Measurements from ENCODE around the gene PSMD12.
A peak's percentile ranks its signal among the peaks of the same experiment; 100 is the strongest.
"Not testable (repeated sequence)": the region's sequence is repeated elsewhere in the genome, so short reads cannot be mapped to it uniquely, and the experiment has no call there.

Gene PSMD12

DNA sequence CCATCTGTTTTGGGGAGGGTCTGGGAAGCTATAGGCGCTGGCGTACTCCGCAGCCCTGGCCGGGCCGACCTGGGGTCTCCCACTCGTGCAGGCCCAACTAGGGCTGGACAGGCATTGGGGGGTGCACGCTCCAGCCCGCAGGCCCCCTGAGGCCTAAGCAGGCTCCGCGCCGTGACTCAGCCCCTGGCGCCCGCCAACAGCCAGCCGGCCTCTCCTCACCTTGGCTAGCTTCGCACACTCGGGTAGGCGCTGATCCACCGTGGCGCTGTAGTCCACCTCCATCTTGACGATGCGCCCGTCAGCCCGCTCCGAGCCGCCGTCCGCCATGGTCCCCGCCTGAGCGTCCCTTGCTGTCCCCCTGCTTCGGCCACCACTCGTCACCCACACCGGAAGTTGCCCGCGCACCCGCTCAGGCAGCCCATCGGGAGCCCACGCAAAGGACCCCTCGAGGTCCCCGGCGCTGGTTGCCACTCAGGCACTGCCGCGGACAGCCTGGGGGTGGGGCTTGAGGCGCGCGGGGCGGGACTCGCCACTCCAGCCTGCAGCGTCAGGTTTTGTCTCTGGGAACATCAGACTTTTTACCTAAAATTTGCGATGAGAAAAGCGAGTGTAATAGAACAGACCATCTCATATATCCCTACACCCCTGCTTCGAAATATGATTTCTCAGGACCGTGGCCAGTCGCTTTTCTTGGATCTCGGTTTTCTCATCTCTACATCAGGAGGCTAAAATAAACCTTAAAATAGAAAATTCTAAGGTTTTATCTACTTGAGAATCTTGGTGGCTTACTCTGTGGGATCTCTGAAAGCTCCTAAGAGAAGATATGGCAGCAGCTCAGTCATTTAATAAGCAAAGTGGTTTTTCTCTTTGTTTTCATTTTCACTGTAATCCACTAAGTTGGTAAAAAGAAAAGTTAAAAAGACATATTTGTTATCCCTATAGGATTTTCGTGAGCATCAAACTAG is at the start of gene PSMD12:
Gene PSMD12 (minus strand): TSS at position 385 of the 965 bp plus-strand sequence. CDS start 58 bp downstream, at position 327.
- Histone ChIP-seq H3K4me1 (ENCODE audit: control insufficient read depth, insufficient read depth, low read length) (peaks cover 29% of the 10 kb centered on the region), H3K27me3 (replicated peaks; ENCODE audit: control insufficient read depth, insufficient read depth, low read length) (no peaks in the 10 kb centered on the region), H3K4me3 (ENCODE audit: low read length) (peak within 1 kb of the TSS; percentile 94), H3K9me3 (ENCODE audit: control insufficient read depth, low read length) (no peaks in the 10 kb centered on the region), H3K36me3 (ENCODE audit: control insufficient read depth, insufficient read depth, low read length, severe bottlenecking) (no peaks in the 10 kb centered on the region), H3K9ac (ENCODE audit: low read length) (peak within 1 kb of the TSS; percentile 97)
- DNase-seq (ENCODE audit: low read depth), result peak; percentile 96

DNA sequence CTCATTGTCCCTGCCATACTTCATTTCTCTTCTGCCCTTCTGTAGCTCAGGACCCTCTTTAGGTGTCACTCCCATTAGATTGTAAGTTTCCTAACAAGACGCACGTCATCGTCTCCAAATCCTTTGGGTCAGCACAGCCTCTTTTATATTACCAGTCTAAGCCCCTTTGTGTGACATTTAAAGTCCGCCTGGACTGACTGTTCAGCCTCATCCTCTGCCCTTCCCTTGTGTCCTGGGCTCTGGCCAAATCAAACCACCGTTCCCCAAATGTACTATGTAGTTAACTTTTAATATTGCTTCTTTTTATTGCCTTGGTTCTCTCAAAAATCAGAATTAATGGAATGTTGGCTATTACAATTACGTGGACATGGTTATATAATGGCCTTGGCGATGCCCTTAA is 48.9 kb upstream of the PSMD12 start:
- Histone ChIP-seq H3K36me3 (ENCODE audit: control insufficient read depth, insufficient read depth, low read length, severe bottlenecking) (no peaks in the 10 kb centered on the region), H3K9me3 (ENCODE audit: control insufficient read depth, low read length) (peaks cover 5% of the 10 kb centered on the region), H3K9ac (ENCODE audit: low read length) (no peak overlapping the region), H3K4me1 (ENCODE audit: control insufficient read depth, insufficient read depth, low read length) (no peaks in the 10 kb centered on the region), H3K4me3 (ENCODE audit: low read length) (no peak overlapping the region), H3K27me3 (replicated peaks; ENCODE audit: control insufficient read depth, insufficient read depth, low read length) (no peaks in the 10 kb centered on the region)
- DNase-seq (ENCODE audit: low read depth), result no peak

DNA sequence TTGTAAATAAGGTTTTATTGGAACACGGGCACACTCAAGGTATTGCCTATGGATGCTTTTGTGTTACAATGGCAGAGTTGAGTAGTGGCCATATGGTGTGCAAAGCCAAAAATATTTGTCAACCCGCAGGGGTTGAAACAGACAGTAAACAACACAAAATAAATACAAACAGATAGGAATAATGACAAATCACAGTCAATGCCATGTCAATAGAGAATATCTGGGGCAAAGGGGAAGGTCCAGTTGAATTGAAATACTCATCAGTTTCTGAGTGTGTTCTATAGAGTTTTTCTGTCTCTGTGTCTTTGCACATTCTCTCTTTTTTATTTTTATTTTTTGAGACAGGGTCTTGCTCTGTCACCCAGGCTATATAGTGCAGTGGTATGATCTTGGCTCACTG is 48.2 kb upstream of the PSMD12 start:
- H3K27me3 ChIP-seq (replicated peaks; ENCODE audit: control insufficient read depth, insufficient read depth, low read length), result no peaks in the 10 kb centered on the region
- DNase-seq (ENCODE audit: low read depth), result no peak

DNA sequence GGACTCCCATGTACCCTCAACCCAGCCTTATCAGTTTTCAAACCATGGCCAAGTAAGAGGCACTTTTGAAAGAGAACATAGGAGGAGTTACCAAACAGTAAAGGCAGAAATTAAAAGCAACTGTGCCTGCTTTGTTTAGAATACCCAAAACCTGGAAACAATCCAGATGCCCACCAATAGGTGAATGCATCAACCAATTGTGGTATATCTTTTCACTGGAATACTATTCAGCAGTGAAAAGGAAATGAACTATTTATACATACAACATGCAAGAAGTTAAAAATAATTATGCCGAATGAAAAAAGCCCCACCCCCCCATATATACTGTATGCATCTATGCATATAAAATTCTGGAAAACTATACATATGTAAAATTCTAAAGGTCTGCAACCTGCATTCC is 47.8 kb upstream of the PSMD12 start:
- no peaks in the 10 kb centered on the region for H3K27me3 ChIP-seq (replicated peaks; ENCODE audit: control insufficient read depth, insufficient read depth, low read length)
- DNase-seq (ENCODE audit: low read depth), result no peak
- H3K9me3 ChIP-seq (ENCODE audit: control insufficient read depth, low read length), result peaks cover 5% of the 10 kb centered on the region
- H3K36me3 ChIP-seq (ENCODE audit: control insufficient read depth, insufficient read depth, low read length, severe bottlenecking), result no peaks in the 10 kb centered on the region
- H3K9ac ChIP-seq (ENCODE audit: low read length), result no peak overlapping the region
- H3K4me3 ChIP-seq (ENCODE audit: low read length), result no peak overlapping the region
- no peaks in the 10 kb centered on the region for H3K4me1 ChIP-seq (ENCODE audit: control insufficient read depth, insufficient read depth, low read length)

More for the DNA sequence above, 48.2 kb upstream of the PSMD12 start:
- peaks cover 5% of the 10 kb centered on the region for H3K9me3 ChIP-seq (ENCODE audit: control insufficient read depth, low read length)
- H3K4me1 ChIP-seq (ENCODE audit: control insufficient read depth, insufficient read depth, low read length), result no peaks in the 10 kb centered on the region
- H3K36me3 ChIP-seq (ENCODE audit: control insufficient read depth, insufficient read depth, low read length, severe bottlenecking), result no peaks in the 10 kb centered on the region
- H3K4me3 ChIP-seq (ENCODE audit: low read length), result no peak overlapping the region
- no peak overlapping the region for H3K9ac ChIP-seq (ENCODE audit: low read length)

DNA sequence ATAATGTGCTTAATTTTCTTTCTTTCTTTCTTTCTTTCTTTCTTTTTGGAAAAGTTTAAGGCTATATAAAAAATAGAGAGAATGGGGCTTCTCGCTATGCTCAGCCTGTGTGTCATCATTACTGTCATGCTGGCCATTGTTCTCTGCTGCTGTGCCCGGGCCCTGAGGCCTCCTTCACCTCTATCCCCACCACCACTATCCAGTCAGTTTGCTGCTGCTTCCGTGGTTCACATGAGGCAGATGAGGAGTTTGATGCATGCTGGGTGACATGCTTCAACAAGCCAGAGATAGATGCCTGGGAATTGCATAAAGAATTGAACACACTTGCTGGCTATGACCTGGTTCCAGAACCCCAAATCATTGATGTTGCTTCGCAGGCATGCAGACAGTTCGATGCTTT is 47.0 kb upstream of the PSMD12 start:
- Histone ChIP-seq H3K4me1 (ENCODE audit: control insufficient read depth, insufficient read depth, low read length) (no peaks in the 10 kb centered on the region), H3K36me3 (ENCODE audit: control insufficient read depth, insufficient read depth, low read length, severe bottlenecking) (no peaks in the 10 kb centered on the region), H3K4me3 (ENCODE audit: low read length) (no peak overlapping the region), H3K9me3 (ENCODE audit: control insufficient read depth, low read length) (peaks cover 5% of the 10 kb centered on the region), H3K27me3 (replicated peaks; ENCODE audit: control insufficient read depth, insufficient read depth, low read length) (no peaks in the 10 kb centered on the region), H3K9ac (ENCODE audit: low read length) (no peak overlapping the region)
- DNase-seq (ENCODE audit: low read depth), result no peak

DNA sequence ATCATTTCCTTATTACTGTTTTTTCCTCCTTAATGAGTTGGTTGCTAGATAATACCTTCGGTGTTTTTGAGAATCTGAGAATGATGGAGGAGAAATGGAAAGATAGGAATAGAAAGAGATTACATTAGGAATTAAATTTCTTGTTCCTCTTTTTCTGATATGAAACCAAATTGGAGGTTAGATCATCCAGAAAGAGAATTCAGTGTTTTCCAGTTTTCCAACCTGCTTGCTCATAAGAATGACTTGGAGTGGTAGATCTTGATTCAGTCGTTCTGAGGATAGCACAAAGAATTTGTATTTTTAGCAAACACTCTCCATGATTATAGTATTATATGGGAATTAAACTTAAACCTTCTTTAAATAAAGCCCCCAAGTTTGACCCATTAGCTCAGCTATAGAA is 46.6 kb upstream of the PSMD12 start:
- Histone ChIP-seq H3K9me3 (ENCODE audit: control insufficient read depth, low read length) (peaks cover 5% of the 10 kb centered on the region), H3K4me3 (ENCODE audit: low read length) (no peak overlapping the region), H3K36me3 (ENCODE audit: control insufficient read depth, insufficient read depth, low read length, severe bottlenecking) (no peaks in the 10 kb centered on the region), H3K27me3 (replicated peaks; ENCODE audit: control insufficient read depth, insufficient read depth, low read length) (no peaks in the 10 kb centered on the region), H3K4me1 (ENCODE audit: control insufficient read depth, insufficient read depth, low read length) (no peaks in the 10 kb centered on the region), H3K9ac (ENCODE audit: low read length) (no peak overlapping the region)
- DNase-seq (ENCODE audit: low read depth), result no peak

DNA sequence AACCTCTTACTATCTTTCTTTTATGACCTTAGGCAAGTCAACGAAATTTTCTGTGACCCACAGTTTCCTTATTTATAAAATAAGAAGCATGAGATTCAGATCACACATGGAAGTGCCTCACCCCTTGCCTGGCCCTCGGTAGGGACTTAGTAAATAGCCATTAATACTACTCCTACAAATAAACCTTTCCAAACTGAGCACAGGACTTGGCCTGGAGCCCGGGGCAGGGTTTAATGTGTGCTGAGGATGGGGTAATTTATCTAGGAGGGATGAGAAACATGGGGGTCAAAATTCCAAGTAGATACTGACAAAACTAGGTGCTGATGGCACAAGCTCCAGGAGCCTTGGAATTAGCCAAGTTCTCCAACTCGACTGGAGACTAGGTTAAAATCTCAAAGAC is 45.7 kb upstream of the PSMD12 start:
- no peak for DNase-seq (ENCODE audit: low read depth)
- H3K4me1 ChIP-seq (ENCODE audit: control insufficient read depth, insufficient read depth, low read length), result no peaks in the 10 kb centered on the region
- H3K36me3 ChIP-seq (ENCODE audit: control insufficient read depth, insufficient read depth, low read length, severe bottlenecking), result no peaks in the 10 kb centered on the region
- H3K9me3 ChIP-seq (ENCODE audit: control insufficient read depth, low read length), result peaks cover 5% of the 10 kb centered on the region
- H3K9ac ChIP-seq (ENCODE audit: low read length), result no peak overlapping the region
- no peak overlapping the region for H3K4me3 ChIP-seq (ENCODE audit: low read length)
- no peaks in the 10 kb centered on the region for H3K27me3 ChIP-seq (replicated peaks; ENCODE audit: control insufficient read depth, insufficient read depth, low read length)

DNA sequence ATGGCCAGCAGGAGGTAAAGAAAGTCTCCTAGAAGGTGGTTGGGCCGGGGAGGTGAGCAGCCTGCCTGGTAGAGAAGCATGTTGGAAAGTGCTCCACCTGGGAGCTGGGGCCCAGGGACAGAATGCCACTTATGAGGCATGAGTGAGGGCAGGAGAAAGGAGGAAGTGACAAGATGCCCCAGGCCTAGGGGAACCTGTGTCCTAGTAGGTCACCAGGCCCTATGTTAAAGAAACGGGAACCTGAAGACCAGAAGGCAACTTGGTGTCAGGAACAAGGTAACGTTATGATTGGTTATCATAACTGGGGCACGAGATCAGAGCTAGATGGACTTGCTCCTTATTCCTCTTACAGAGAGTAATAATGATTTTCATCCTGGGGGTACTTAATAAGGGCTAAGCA is 45.0 kb upstream of the PSMD12 start:
- Histone ChIP-seq H3K36me3 (ENCODE audit: control insufficient read depth, insufficient read depth, low read length, severe bottlenecking) (no peaks in the 10 kb centered on the region), H3K9me3 (ENCODE audit: control insufficient read depth, low read length) (peaks cover 5% of the 10 kb centered on the region), H3K9ac (ENCODE audit: low read length) (no peak overlapping the region), H3K4me1 (ENCODE audit: control insufficient read depth, insufficient read depth, low read length) (no peaks in the 10 kb centered on the region), H3K27me3 (replicated peaks; ENCODE audit: control insufficient read depth, insufficient read depth, low read length) (no peaks in the 10 kb centered on the region), H3K4me3 (ENCODE audit: low read length) (no peak overlapping the region)
- DNase-seq (ENCODE audit: low read depth), result no peak

DNA sequence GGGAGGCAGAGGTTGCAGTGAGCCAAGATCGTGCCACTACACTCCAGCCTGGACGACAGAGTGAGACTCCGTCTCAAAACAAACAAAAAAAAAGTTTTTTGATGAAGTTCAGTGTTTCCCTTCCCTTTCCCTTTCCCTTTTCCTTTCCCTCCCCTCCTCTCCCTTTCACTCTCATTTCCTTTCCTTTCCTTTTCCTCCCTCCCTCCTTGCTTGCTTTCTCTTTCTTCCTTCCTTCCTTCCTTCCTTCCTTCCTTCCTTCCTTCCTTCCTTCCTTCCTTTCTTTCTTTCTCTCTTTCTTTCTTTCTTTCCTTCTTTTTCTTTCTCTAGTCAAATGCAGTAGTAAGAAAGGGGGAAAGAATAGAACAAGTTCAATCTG is 42.1 kb upstream of the PSMD12 start:
- not testable (repeated sequence) for H3K4me3 ChIP-seq (ENCODE audit: low read length)

DNA sequence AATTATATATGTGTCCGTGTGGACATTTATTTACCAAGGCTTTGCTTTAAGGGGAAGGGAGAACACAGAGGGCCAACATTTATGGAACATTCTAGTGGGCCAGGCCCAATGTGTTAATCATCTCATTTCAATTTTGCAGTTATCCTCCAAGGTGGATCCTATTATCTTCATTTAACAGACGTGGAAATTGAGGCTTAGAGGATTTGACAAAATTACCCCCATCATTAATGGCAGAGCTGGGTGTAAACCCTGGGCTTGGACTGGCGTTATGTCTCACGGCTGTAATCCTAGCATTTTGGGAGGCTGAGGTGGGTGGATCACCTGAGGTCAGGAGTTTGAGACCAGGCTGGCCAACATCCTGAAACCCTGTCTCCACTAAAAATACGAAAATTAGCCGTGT is 37.1 kb upstream of the PSMD12 start:
- Histone ChIP-seq H3K4me1 (ENCODE audit: control insufficient read depth, insufficient read depth, low read length) (no peaks in the 10 kb centered on the region), H3K4me3 (ENCODE audit: low read length) (no peak overlapping the region), H3K9me3 (ENCODE audit: control insufficient read depth, low read length) (no peaks in the 10 kb centered on the region), H3K36me3 (ENCODE audit: control insufficient read depth, insufficient read depth, low read length, severe bottlenecking) (no peaks in the 10 kb centered on the region), H3K9ac (ENCODE audit: low read length) (no peak overlapping the region), H3K27me3 (replicated peaks; ENCODE audit: control insufficient read depth, insufficient read depth, low read length) (no peaks in the 10 kb centered on the region)
- no peak for DNase-seq (ENCODE audit: low read depth)

More for the DNA sequence above, 42.1 kb upstream of the PSMD12 start:
- H3K9me3 ChIP-seq (ENCODE audit: control insufficient read depth, low read length); H3K27me3 ChIP-seq (replicated peaks; ENCODE audit: control insufficient read depth, insufficient read depth, low read length); DNase-seq (ENCODE audit: low read depth); H3K9ac ChIP-seq (ENCODE audit: low read length); H3K36me3 ChIP-seq (ENCODE audit: control insufficient read depth, insufficient read depth, low read length, severe bottlenecking); H3K4me1 ChIP-seq (ENCODE audit: control insufficient read depth, insufficient read depth, low read length): not testable (repeated sequence)

DNA sequence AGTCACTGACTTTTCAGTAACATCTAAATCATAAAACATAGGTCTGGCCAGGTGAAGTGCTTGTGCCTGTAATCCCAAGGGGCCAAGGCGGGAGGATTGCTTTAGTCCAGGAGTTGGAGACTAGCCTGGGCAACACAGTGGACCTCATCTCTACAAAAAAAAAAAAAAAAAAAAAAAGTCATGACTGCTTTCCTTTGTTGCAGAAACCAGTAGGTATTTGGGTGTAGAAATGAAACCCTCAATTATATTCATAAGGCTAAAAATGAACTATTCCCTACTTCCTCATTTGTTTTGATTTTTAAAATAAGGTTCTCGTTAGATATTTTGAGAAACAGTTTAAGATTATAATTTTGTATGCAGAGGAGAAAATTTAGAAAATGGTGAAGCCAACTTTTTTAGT is 36.7 kb upstream of the PSMD12 start:
- Histone ChIP-seq H3K36me3 (ENCODE audit: control insufficient read depth, insufficient read depth, low read length, severe bottlenecking) (no peaks in the 10 kb centered on the region), H3K4me1 (ENCODE audit: control insufficient read depth, insufficient read depth, low read length) (no peaks in the 10 kb centered on the region), H3K9me3 (ENCODE audit: control insufficient read depth, low read length) (no peaks in the 10 kb centered on the region), H3K4me3 (ENCODE audit: low read length) (no peak overlapping the region), H3K9ac (ENCODE audit: low read length) (no peak overlapping the region), H3K27me3 (replicated peaks; ENCODE audit: control insufficient read depth, insufficient read depth, low read length) (no peaks in the 10 kb centered on the region)
- no peak for DNase-seq (ENCODE audit: low read depth)
